RWPE2 (cell line): Measurements from ENCODE around the gene OR2AG2.

Experiments used
- ATAC-seq: fragments of 200-7000 bp; cut with Tn5 transposase; 3 replicates; pipeline ENCODE4 v1.9.1; 2021; ENCODE audit warnings: low read depth
- DNase-seq: peaks from one replicate; pipeline ENCODE4 v3.0.0-alpha.2; 2020; ENCODE audit warnings: low spot score
- H3K27ac ChIP-seq: fragments of 450-650 bp; 2 replicates; pipeline ENCODE4 v1.5.1; 2017; ENCODE audit warnings: mild to moderate bottlenecking; ENCODE audit not compliant: poor library complexity, severe bottlenecking
- H3K27me3 ChIP-seq: fragments of 250-450 bp; sonication (Bioruptor Pico); 2 replicates; pipeline ENCODE4 v1.5.1; 2021; ENCODE audit warnings: mild to moderate bottlenecking, moderate library complexity; ENCODE audit not compliant: insufficient read depth, poor library complexity, severe bottlenecking
- H3K36me3 ChIP-seq: fragments of 250-450 bp; sonication (Bioruptor Pico); 2 replicates; pipeline ENCODE4 v1.5.1; 2020; ENCODE audit warnings: low read depth, mild to moderate bottlenecking, moderate library complexity
- H3K4me1 ChIP-seq: fragments of 250-450 bp; sonication (Bioruptor Pico); 2 replicates; pipeline ENCODE4 v1.5.1; 2021; ENCODE audit warnings: mild to moderate bottlenecking, moderate library complexity; ENCODE audit not compliant: insufficient read depth, poor library complexity, severe bottlenecking
- H3K4me3 ChIP-seq: fragments of 250-450 bp; sonication (Bioruptor Pico); 2 replicates; pipeline ENCODE4 v1.5.1; 2021; ENCODE audit warnings: mild to moderate bottlenecking, moderate library complexity; ENCODE audit not compliant: severe bottlenecking
- H3K9me3 ChIP-seq: fragments of 250-450 bp; sonication (Bioruptor Pico); 2 replicates; pipeline ENCODE4 v1.5.1; 2021; ENCODE audit warnings: mild to moderate bottlenecking, moderate library complexity; ENCODE audit not compliant: severe bottlenecking
- TF ChIP-seq, protein P1 (sequence below): fragments of 450-650 bp; IDR thresholded peaks from one replicate; pipeline ENCODE4 v1.5.1; 2017; ENCODE audit warnings: mild to moderate bottlenecking, moderate library complexity; ENCODE audit not compliant: poor library complexity, severe bottlenecking

Gene OR2AG2

GRCh38 chr11:6717426-6717825, 54.4 kb downstream of the OR2AG2 start:
- Histone ChIP-seq H3K4me1 (no peaks in the 10 kb centered on the region), H3K27ac (no peak overlapping the region), H3K9me3 (no peaks in the 10 kb centered on the region), H3K36me3 (no peaks in the 10 kb centered on the region), H3K4me3 (no peak overlapping the region), H3K27me3 (no peaks in the 10 kb centered on the region)
- ATAC-seq: no peak
- TF ChIP-seq, protein P1, sequence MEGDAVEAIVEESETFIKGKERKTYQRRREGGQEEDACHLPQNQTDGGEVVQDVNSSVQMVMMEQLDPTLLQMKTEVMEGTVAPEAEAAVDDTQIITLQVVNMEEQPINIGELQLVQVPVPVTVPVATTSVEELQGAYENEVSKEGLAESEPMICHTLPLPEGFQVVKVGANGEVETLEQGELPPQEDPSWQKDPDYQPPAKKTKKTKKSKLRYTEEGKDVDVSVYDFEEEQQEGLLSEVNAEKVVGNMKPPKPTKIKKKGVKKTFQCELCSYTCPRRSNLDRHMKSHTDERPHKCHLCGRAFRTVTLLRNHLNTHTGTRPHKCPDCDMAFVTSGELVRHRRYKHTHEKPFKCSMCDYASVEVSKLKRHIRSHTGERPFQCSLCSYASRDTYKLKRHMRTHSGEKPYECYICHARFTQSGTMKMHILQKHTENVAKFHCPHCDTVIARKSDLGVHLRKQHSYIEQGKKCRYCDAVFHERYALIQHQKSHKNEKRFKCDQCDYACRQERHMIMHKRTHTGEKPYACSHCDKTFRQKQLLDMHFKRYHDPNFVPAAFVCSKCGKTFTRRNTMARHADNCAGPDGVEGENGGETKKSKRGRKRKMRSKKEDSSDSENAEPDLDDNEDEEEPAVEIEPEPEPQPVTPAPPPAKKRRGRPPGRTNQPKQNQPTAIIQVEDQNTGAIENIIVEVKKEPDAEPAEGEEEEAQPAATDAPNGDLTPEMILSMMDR: no peak
- no peak for DNase-seq
